ENCODE results near the gene TMEM9B.
"Not testable (repeated sequence)": the region's sequence is repeated elsewhere in the genome, so short reads cannot be mapped to it uniquely, and the experiment has no call there.

TMEM9B gene

DNA sequence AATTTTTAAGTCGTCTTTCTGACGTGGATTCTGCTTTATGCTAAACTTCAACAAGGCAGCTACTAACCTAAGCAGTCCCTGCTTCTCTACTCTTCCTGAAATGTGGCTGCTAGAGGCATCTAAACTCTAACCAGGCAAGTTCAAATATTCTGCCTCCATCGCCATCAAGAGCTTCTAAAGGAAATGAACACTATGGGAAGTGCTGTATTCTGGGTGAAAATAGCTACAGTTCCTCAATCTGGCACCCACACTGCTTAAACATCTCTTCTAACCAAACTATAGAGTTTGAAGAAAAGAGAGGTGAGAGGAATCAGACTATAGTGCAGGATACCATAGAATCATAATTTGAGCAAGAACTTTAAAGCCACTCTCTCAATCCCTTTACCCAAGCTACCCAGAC, 33.2 kb upstream of the TMEM9B start:
- no peak overlapping the region for H3K9ac ChIP-seq (ENCODE audit: low read length)
- H3K9me3 ChIP-seq (ENCODE audit: control insufficient read depth, low read length), result no peaks in the 10 kb centered on the region
- no peak overlapping the region for H3K4me3 ChIP-seq (ENCODE audit: low read length)
- no peaks in the 10 kb centered on the region for H3K36me3 ChIP-seq (ENCODE audit: control insufficient read depth, insufficient read depth, low read length)
- H3K27me3 ChIP-seq (ENCODE audit: control insufficient read depth, insufficient read depth, low read length), result peaks cover 27% of the 10 kb centered on the region
- H3K4me1 ChIP-seq (ENCODE audit: control insufficient read depth, insufficient read depth, low read length), result no peaks in the 10 kb centered on the region

GRCh38 chr11:8989453-8989852, 25.2 kb upstream of the TMEM9B start:
- H3K36me3 ChIP-seq (ENCODE audit: control insufficient read depth, insufficient read depth, low read length), result no peaks in the 10 kb centered on the region
- H3K4me3 ChIP-seq (ENCODE audit: low read length), result no peak overlapping the region
- H3K9me3 ChIP-seq (ENCODE audit: control insufficient read depth, low read length), result no peaks in the 10 kb centered on the region
- no peak overlapping the region for H3K9ac ChIP-seq (ENCODE audit: low read length)
- H3K4me1 ChIP-seq (ENCODE audit: control insufficient read depth, insufficient read depth, low read length), result no peaks in the 10 kb centered on the region
- no peaks in the 10 kb centered on the region for H3K27me3 ChIP-seq (ENCODE audit: control insufficient read depth, insufficient read depth, low read length)

DNA sequence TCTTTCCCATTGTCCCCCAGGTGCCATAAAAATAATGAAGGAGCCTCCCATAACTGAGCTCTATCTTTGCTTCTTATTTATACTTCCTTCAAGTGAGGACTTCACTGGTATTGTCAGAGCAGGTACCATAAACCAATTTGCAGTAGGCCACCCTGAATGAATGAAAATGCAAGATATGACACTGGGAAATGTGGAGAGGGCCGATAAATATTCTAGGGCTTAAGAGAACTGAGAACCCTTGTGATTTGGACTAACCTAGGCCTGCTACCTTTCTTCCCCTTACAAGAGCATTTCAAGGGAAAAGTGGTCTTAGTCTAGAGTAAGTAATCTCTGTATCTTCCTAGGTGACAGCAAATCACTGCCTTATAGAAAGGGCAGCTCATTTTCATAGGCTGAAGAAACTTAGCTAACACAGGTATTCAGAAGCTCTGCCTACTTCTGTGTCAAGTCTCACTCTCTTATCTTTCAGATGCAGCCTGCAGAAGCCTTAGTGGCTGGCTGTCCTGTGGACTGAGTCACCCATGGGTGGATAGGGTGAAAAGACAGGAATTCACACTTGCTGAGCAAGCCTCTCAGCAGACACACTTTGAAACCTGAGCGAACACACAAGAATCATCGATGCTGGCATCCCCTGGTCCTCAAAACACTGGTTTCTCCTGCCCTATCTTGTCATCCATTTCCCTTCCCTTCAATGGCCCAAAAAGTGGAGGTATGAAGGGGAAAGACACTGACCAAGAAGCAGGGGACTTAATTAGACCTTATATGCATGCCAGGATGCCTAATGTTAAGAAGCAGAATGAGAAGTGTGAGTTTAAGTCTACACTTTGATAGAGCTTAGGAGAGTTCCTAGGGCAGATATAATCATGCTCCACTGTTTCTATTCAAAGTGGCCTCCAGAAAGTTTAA, 24.3 kb upstream of the TMEM9B start:
- no peak overlapping the region for H3K4me3 ChIP-seq (ENCODE audit: low read length)
- H3K36me3 ChIP-seq (ENCODE audit: control insufficient read depth, insufficient read depth, low read length), result no peaks in the 10 kb centered on the region
- no peaks in the 10 kb centered on the region for H3K27me3 ChIP-seq (ENCODE audit: control insufficient read depth, insufficient read depth, low read length)
- no peaks in the 10 kb centered on the region for H3K9me3 ChIP-seq (ENCODE audit: control insufficient read depth, low read length)
- no peak overlapping the region for H3K9ac ChIP-seq (ENCODE audit: low read length)
- no peaks in the 10 kb centered on the region for H3K4me1 ChIP-seq (ENCODE audit: control insufficient read depth, insufficient read depth, low read length)

DNA sequence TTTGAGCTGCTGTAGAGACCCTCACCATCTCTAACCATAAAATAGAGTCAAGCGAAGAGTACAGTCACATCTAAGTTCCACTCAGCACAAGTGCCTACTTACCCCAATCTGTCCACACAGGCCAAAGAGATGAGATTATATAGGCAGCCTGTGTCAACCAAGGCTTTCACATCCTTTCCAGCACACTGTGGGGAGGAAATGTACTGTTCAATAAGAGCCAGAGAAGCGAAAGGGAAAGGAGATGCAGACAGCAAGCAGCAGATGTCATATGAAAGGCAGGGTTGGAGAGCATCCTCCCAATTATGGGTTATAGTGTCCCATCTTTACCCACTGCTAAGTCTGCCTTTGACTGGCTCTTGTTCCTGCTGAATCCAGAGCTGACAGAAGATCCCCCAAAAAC, 23.2 kb upstream of the TMEM9B start:
- H3K27me3 ChIP-seq (ENCODE audit: control insufficient read depth, insufficient read depth, low read length), result no peaks in the 10 kb centered on the region
- no peak overlapping the region for H3K4me3 ChIP-seq (ENCODE audit: low read length)
- H3K9me3 ChIP-seq (ENCODE audit: control insufficient read depth, low read length), result no peaks in the 10 kb centered on the region
- H3K9ac ChIP-seq (ENCODE audit: low read length), result no peak overlapping the region
- no peaks in the 10 kb centered on the region for H3K4me1 ChIP-seq (ENCODE audit: control insufficient read depth, insufficient read depth, low read length)
- H3K36me3 ChIP-seq (ENCODE audit: control insufficient read depth, insufficient read depth, low read length), result no peaks in the 10 kb centered on the region

DNA sequence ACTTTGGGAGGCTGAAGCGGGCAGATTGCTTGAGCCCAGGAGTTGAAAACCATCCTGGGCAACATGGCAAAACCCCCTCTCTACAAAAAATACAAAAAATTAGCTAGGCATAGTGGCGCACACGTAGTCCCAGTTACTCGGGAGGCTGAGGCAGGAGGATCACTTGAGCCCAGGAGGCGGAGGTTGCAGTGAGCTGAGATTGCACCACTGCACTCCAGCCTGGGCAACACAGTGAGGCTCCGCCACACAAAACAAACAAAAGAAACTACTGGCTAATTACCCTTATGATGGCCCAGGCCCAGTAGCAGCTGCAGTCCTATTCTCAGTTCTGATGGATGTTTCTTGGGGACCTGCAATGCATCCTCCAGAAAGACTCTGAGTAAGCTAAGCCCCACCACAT, 22.5 kb upstream of the TMEM9B start:
- H3K9me3 ChIP-seq (ENCODE audit: control insufficient read depth, low read length); H3K4me3 ChIP-seq (ENCODE audit: low read length); H3K27me3 ChIP-seq (ENCODE audit: control insufficient read depth, insufficient read depth, low read length); H3K36me3 ChIP-seq (ENCODE audit: control insufficient read depth, insufficient read depth, low read length); H3K4me1 ChIP-seq (ENCODE audit: control insufficient read depth, insufficient read depth, low read length); H3K9ac ChIP-seq (ENCODE audit: low read length): not testable (repeated sequence)

DNA sequence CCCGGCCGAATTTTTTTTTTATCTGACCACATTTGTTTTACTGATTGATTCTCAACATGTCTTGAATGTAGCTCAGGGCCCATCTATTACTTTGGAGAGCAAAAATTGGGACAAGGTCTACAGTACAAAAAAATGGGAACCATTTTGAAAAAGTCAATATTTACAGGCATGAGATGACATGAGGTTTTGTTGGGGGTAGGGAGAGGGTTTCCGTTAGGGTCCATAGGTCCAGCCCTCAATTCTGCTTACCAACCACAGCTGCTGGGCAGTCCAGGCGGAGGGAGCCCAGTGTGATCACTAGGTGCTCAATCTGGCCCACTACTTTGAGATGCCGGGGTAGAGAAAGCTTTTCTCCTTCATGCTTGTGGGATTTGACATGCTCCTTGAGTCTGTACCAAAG, 21.2 kb upstream of the TMEM9B start:
- Histone ChIP-seq H3K27me3 (ENCODE audit: control insufficient read depth, insufficient read depth, low read length) (peaks cover 6% of the 10 kb centered on the region), H3K4me1 (ENCODE audit: control insufficient read depth, insufficient read depth, low read length) (no peaks in the 10 kb centered on the region), H3K4me3 (ENCODE audit: low read length) (no peak overlapping the region)

GRCh38 chr11:8983552-8983951, 19.3 kb upstream of the TMEM9B start:
- Histone ChIP-seq H3K4me3 (ENCODE audit: low read length) (no peak overlapping the region), H3K27me3 (ENCODE audit: control insufficient read depth, insufficient read depth, low read length) (peaks cover 6% of the 10 kb centered on the region), H3K36me3 (ENCODE audit: control insufficient read depth, insufficient read depth, low read length) (no peaks in the 10 kb centered on the region), H3K9ac (ENCODE audit: low read length) (no peak overlapping the region), H3K9me3 (ENCODE audit: control insufficient read depth, low read length) (no peaks in the 10 kb centered on the region), H3K4me1 (ENCODE audit: control insufficient read depth, insufficient read depth, low read length) (no peaks in the 10 kb centered on the region)

More for the DNA sequence above, 21.2 kb upstream of the TMEM9B start:
- H3K9ac ChIP-seq (ENCODE audit: low read length), result no peak overlapping the region
- H3K36me3 ChIP-seq (ENCODE audit: control insufficient read depth, insufficient read depth, low read length), result no peaks in the 10 kb centered on the region
- H3K9me3 ChIP-seq (ENCODE audit: control insufficient read depth, low read length), result no peaks in the 10 kb centered on the region

GRCh38 chr11:8980485-8980884, 16.2 kb upstream of the TMEM9B start:
- Histone ChIP-seq H3K36me3 (ENCODE audit: control insufficient read depth, insufficient read depth, low read length) (no peaks in the 10 kb centered on the region), H3K4me3 (ENCODE audit: low read length) (no peak overlapping the region), H3K4me1 (ENCODE audit: control insufficient read depth, insufficient read depth, low read length) (no peaks in the 10 kb centered on the region), H3K9me3 (ENCODE audit: control insufficient read depth, low read length) (no peaks in the 10 kb centered on the region), H3K9ac (ENCODE audit: low read length) (no peak overlapping the region), H3K27me3 (ENCODE audit: control insufficient read depth, insufficient read depth, low read length) (peaks cover 6% of the 10 kb centered on the region)

DNA sequence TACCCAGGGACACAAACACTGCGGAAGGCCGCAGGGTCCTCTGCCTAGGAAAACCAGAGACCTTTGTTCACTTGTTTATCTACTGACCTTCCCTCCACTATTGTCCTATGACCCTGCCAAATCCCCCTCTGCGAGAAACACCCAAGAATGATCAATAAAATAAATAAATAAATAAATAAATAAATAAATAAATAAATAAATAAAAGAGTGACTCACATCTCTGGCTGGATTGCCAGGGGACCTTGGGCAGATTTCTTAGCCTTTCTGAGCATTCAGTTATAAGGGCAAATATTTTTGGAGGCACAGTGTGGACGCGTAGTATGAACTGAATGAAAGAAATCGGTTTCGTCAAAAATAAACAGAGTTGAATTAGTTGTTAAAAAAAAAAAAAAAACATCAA, 15.1 kb upstream of the TMEM9B start:
- H3K36me3 ChIP-seq (ENCODE audit: control insufficient read depth, insufficient read depth, low read length); H3K9me3 ChIP-seq (ENCODE audit: control insufficient read depth, low read length); H3K9ac ChIP-seq (ENCODE audit: low read length); H3K27me3 ChIP-seq (ENCODE audit: control insufficient read depth, insufficient read depth, low read length); H3K4me1 ChIP-seq (ENCODE audit: control insufficient read depth, insufficient read depth, low read length); H3K4me3 ChIP-seq (ENCODE audit: low read length): not testable (repeated sequence)

DNA sequence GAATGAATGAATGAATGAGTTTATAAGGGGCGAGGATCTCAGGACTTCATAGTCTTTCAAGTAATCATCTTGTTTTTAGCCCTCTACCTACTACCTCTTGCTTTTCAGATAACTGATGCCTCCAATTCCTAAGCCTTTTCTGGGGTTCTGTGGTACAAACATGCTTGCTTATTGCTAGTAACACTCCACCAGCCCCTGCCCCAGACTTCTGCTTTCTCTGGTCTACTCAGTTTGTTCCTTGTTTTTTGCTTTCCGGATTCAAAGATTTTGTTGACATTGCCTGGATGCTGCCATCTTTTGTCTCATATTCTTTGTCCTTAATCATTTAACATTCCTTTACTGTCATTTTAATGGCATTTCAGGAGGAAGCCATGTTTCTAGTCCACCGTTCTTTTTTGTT, 8.9 kb upstream of the TMEM9B start:
- Histone ChIP-seq H3K36me3 (ENCODE audit: control insufficient read depth, insufficient read depth, low read length) (no peaks in the 10 kb centered on the region), H3K27me3 (ENCODE audit: control insufficient read depth, insufficient read depth, low read length) (no peaks in the 10 kb centered on the region), H3K4me1 (ENCODE audit: control insufficient read depth, insufficient read depth, low read length) (no peaks in the 10 kb centered on the region), H3K9me3 (ENCODE audit: control insufficient read depth, low read length) (no peaks in the 10 kb centered on the region), H3K4me3 (ENCODE audit: low read length) (no peak overlapping the region), H3K9ac (ENCODE audit: low read length) (no peak overlapping the region)

- no peak overlapping the region for H3K4me3 ChIP-seq (ENCODE audit: low read length)
- no peaks in the 10 kb centered on the region for H3K36me3 ChIP-seq (ENCODE audit: control insufficient read depth, insufficient read depth, low read length)
- H3K27me3 ChIP-seq (ENCODE audit: control insufficient read depth, insufficient read depth, low read length), result no peaks in the 10 kb centered on the region
- no peaks in the 10 kb centered on the region for H3K9me3 ChIP-seq (ENCODE audit: control insufficient read depth, low read length)
- no peaks in the 10 kb centered on the region for H3K4me1 ChIP-seq (ENCODE audit: control insufficient read depth, insufficient read depth, low read length)
- no peak overlapping the region for H3K9ac ChIP-seq (ENCODE audit: low read length)
These were observed 7.7 kb upstream of the TMEM9B start for GRCh38 chr11:8971924-8972316.

DNA sequence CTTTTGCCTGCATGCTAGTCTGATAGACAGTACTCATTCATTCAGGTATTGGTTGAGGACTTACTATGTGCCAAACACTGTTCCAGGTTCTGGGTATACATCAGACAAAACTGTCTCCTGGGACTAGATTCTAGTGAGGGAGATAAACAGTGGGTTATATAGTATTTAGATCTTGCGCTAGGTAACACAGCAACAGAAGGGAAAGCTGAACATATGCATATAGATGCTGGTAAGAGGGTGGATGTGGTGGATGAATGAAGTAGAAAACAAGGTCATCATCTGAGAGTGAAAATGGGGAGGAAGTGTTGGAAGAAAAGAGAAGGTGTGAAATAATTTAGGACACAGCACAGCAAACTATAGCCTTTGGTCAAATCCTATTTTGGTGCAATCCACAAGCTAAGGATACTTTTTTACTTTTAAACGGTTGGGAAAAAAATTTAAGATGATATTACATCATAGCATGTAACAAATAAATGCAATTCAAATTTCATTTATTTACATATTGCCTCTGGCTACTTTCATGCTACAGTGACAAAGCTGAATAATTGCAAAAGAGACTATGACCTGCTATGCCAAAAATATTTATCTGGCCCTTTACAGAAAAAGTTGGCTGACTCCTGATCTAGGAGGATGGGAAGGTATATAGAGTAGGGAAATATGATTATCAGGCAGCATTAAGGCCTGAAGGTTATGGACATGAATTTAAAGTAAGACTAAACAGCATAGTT, 7.1 kb upstream of the TMEM9B start:
- H3K36me3 ChIP-seq (ENCODE audit: control insufficient read depth, insufficient read depth, low read length), result no peaks in the 10 kb centered on the region
- no peaks in the 10 kb centered on the region for H3K9me3 ChIP-seq (ENCODE audit: control insufficient read depth, low read length)
- no peak overlapping the region for H3K4me3 ChIP-seq (ENCODE audit: low read length)

More for the DNA sequence above, 7.1 kb upstream of the TMEM9B start:
- Histone ChIP-seq H3K9ac (ENCODE audit: low read length) (no peak overlapping the region), H3K27me3 (ENCODE audit: control insufficient read depth, insufficient read depth, low read length) (no peaks in the 10 kb centered on the region), H3K4me1 (ENCODE audit: control insufficient read depth, insufficient read depth, low read length) (no peaks in the 10 kb centered on the region)
